ENCODE results near the gene MAGEB3. TPM values are rescaled to one million over a fixed set of nuclear protein-coding genes. Genes with fewer than 3 reads are reported as not detected.

MAGEB3 gene
- polyA plus RNA-seq, 1 of the 3 experiments (the other 2 are of a cell fraction): not detected

- Histone ChIP-seq H3K27ac (ENCODE audit: low read depth in 2 of 2, low read length in 1 of 2) (no peak overlapping the region), H2AFZ (ENCODE audit: low read depth) (no peak overlapping the region), H3K27me3 (ENCODE audit: insufficient read depth) (peaks cover 12% of the 10 kb centered on the region; the same call in 1 of the 2 replicates), H3F3A (replicated peaks; ENCODE audit: insufficient read depth) (no peaks in the 10 kb centered on the region), H3K4me1 (ENCODE audit: control insufficient read depth in 1 of 2, insufficient read depth in 2 of 2, low read depth in 1 of 2, low read length in 1 of 2) (no peaks in the 10 kb centered on the region), H3K9ac (no peak overlapping the region), H4K20me1 (ENCODE audit: insufficient read depth) (no peaks in the 10 kb centered on the region), H3K9me3 (no peaks in the 10 kb centered on the region), H3K36me3 (replicated peaks in 1 of 2; ENCODE audit: control insufficient read depth in 1 of 2, insufficient read depth in 2 of 2, low read length in 1 of 2) (no peaks in the 10 kb centered on the region), H3K4me2 (no peak overlapping the region), H3K9me2 (no peaks in the 10 kb centered on the region), H3K4me3 (ENCODE audit: low read depth in 2 of 2, low read length in 1 of 2) (no peak overlapping the region), H3K79me2 (ENCODE audit: insufficient read depth) (no peaks in the 10 kb centered on the region)
- peak; percentile 32 for DNase-seq
- ChIA-PET CTCF (interaction anchor here (1.0 to 1.9 kb wide), 3 partner anchors 9 to 81 kb away, joined by 3 to 10 read pairs (median 3); no protein-coding TSS in a partner anchor), POLR2A (no interaction called here)
- no peak for TF ChIP-seq CHD2 (IDR thresholded peaks at IDR 0.05; ENCODE audit: low read length, partially characterized antibody)
- peak; percentile 56 for TF ChIP-seq CTCF (IDR thresholded peaks at IDR 0.05)
- WGBS (ENCODE audit: low lambda C conversion rate): 4% methylated on average over 1 of the region's 1 CpG
These were observed 34.1 kb upstream of the MAGEB3 start for GRCh38 chrX:30196322-30196721.

DNA sequence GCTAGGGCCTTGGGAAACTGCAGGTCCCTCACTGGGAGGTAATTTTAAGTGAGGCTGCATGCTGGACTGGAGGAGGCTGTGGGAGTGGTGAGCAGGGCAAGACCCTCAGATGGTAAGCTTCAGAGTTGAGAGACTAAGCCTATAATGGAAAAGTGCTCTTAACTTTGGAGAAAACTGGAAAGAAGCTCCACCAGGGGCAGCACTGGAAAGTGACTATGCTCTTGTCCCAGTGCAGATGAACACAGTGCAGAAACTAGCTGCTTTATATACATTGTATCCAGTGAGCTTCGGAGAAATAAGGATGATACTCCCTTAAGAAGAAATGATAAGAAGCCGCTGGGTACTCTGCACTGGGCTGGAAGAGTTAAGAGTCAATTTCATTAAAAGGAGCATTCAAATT lies 18.3 kb upstream of the MAGEB3 start:
- CTCF ChIA-PET: no interaction called here
- WGBS (ENCODE audit: low lambda C conversion rate): 9% methylated on average over 2 of the region's 2 CpGs

More for the DNA sequence above, 18.3 kb upstream of the MAGEB3 start:
- no peaks in the 10 kb centered on the region for H3K79me2 ChIP-seq (ENCODE audit: insufficient read depth)
- peaks cover 4% of the 10 kb centered on the region; the same call in 1 of the 2 replicates for H3K27me3 ChIP-seq (ENCODE audit: insufficient read depth)
- H3K4me1 ChIP-seq (ENCODE audit: control insufficient read depth in 1 of 2, insufficient read depth in 2 of 2, low read depth in 1 of 2, low read length in 1 of 2): no peaks in the 10 kb centered on the region
- H3K9me2 ChIP-seq: no peaks in the 10 kb centered on the region
- TF ChIP-seq CTCF (IDR thresholded peaks at IDR 0.05): peak; percentile 21; the same call in 1 of the 2 replicates
- no peak for TF ChIP-seq TEAD4 (IDR thresholded peaks at IDR 0.05; ENCODE audit: borderline replicate concordance, insufficient read depth)
- no peaks in the 10 kb centered on the region for H3F3A ChIP-seq (replicated peaks; ENCODE audit: insufficient read depth)
- no peak overlapping the region for H3K9ac ChIP-seq
- DNase-seq: no peak
- no peak overlapping the region for H2AFZ ChIP-seq (ENCODE audit: low read depth)
- H3K4me3 ChIP-seq (ENCODE audit: low read depth in 2 of 2, low read length in 1 of 2): no peak overlapping the region
- POLR2A ChIA-PET: no interaction called here
- H3K4me2 ChIP-seq: no peak overlapping the region
- H3K36me3 ChIP-seq (replicated peaks in 1 of 2; ENCODE audit: control insufficient read depth in 1 of 2, insufficient read depth in 2 of 2, low read length in 1 of 2): no peaks in the 10 kb centered on the region
- no peaks in the 10 kb centered on the region for H3K9me3 ChIP-seq
- H4K20me1 ChIP-seq (ENCODE audit: insufficient read depth): no peaks in the 10 kb centered on the region
- no peak overlapping the region for H3K27ac ChIP-seq (ENCODE audit: low read depth in 2 of 2, low read length in 1 of 2)
